Measurements from ENCODE around the gene ABI2.

The ABI2 gene

GRCh38 chr2:203484266-203485112 lies 156.3 kb downstream of the ABI2 start:
- DNase-seq = peak; percentile 52 to 59

- DNase-seq = no peak
Measured at GRCh38 chr2:203489531-203489930, 161.3 kb downstream of the ABI2 start.

GRCh38 chr2:203490391-203490790 lies 162.2 kb downstream of the ABI2 start:
- no peak for DNase-seq

GRCh38 chr2:203492965-203493364 lies 164.8 kb downstream of the ABI2 start:
- no peak for DNase-seq

Data from activated T-cell treated with anti-CD3 and anti-CD28 coated beads, Interleukin-2, amount 50 U/mL, for 48 hours (primary cell).